HCT116 (cell line): ENCODE measurements around the gene LTB. TPM values are rescaled to one million over a fixed set of nuclear protein-coding genes. Genes with fewer than 3 reads are reported as not detected.
A peak's percentile ranks its signal among the peaks of the same experiment; 100 is the strongest.
"Not testable (repeated sequence)": the region's sequence is repeated elsewhere in the genome, so short reads cannot be mapped to it uniquely, and the experiment has no call there.

Experiments
- ATAC-seq: fragments of 200-7000 bp; cut with Tn5 transposase; 2 replicates; pipeline ENCODE4 v1.9.1; 2020; ENCODE audit warnings: mild to moderate bottlenecking, moderate library complexity
- BruUV-seq: library from RNA; stranded (reverse); fragments of 400-500 nt; replicated peaks from 2 replicates; lab custom pipeline; 2021; lab: Mats Ljungman, UMichigan
- CTCF ChIA-PET: fragments of 300-600 bp; sonication (Branson Sonifier 250); formaldehyde crosslinking; loops from one replicate; lab custom pipeline; 2021; ENCODE audit warnings: antibody characterized with exemption; lab: Charles Lee
- POLR2A ChIA-PET: fragments of 300-600, 350-600 bp; sonication (Branson Sonifier 250); formaldehyde crosslinking; loops from one replicate; lab custom pipeline; 2021; ENCODE audit warnings: antibody characterized with exemption; lab: Charles Lee
- RAD21 ChIA-PET, 2 experiments: fragments of 300-600 bp; sonication (Branson Sonifier 250); formaldehyde crosslinking; loops; one replicate each; lab custom pipeline; 2023; ENCODE audit warnings: low total read pairs in 2 of 2; ENCODE audit not compliant: uncharacterized antibody in 2 of 2, unreplicated experiment in 2 of 2, low non-redundant PET in 1 of 2; lab: Charles Lee
- DNase-seq: peaks from one replicate; pipeline ENCODE4 v3.0.0-alpha.2; 2010; ENCODE audit warnings: low read depth, low spot score
- H2AFZ ChIP-seq: fragments of 200-600 bp; shearing (Covaris generic), sonication (generic); 2 replicates; pipeline ENCODE4 v1.6.1; 2017; ENCODE audit warnings: low read depth, mixed run types, mixed read lengths, antibody characterized with exemption, low read length; ENCODE audit not compliant: poor library complexity, severe bottlenecking
- H3K27ac ChIP-seq: 2 replicates; pipeline ENCODE4 v1.5.1; 2012; ENCODE audit warnings: low read depth, low read length
- H3K27me3 ChIP-seq: fragments of 200-600 bp; sonication (generic); 2 replicates; pipeline ENCODE4 v1.6.1; 2016; ENCODE audit warnings: mixed run types, low read length, mixed read lengths; ENCODE audit not compliant: insufficient read depth
- H3K36me3 ChIP-seq, 2 experiments: fragments of 200-500 bp in 1 of 2; fragments of 200-600 bp in 1 of 2; sonication (Bioruptor generic) in 1 of 2; sonication (generic) in 1 of 2; 2 replicates each; pipeline versions ENCODE4 v1.5.1 to v1.6.1; 2014 to 2016; ENCODE audit warnings: low read length in 2 of 2, inconsistent platforms in 1 of 2, mixed read lengths in 1 of 2, mixed run types in 1 of 2; ENCODE audit not compliant: insufficient read depth in 2 of 2, control insufficient read depth in 1 of 2
- H3K4me1 ChIP-seq, 2 experiments: fragments of 200-600 bp in 1 of 2; sonication (generic) in 1 of 2; 2 replicates each; pipeline versions ENCODE4 v1.5.1 to v1.6.1; 2012 to 2017; ENCODE audit warnings: low read length in 2 of 2, inconsistent platforms in 1 of 2, mild to moderate bottlenecking in 1 of 2, mixed read lengths in 1 of 2, mixed run types in 1 of 2, moderate library complexity in 1 of 2; ENCODE audit not compliant: insufficient read depth in 2 of 2, control insufficient read depth in 1 of 2
- H3K4me2 ChIP-seq: fragments of 200-600 bp; sonication (generic); 2 replicates; pipeline ENCODE4 v1.6.1; 2017; ENCODE audit warnings: mixed run types, low read length, mixed read lengths
- H3K4me3 ChIP-seq, 2 experiments: fragments of 200-600 bp in 1 of 2; sonication (generic) in 1 of 2; replicated peaks in 1 of 2; 2 replicates each; pipeline ENCODE4 v1.5.1; 2011 to 2016; ENCODE audit warnings: low read length in 2 of 2, control low read depth in 1 of 2, low read depth in 1 of 2, mild to moderate bottlenecking in 1 of 2, mixed read lengths in 1 of 2, mixed run types in 1 of 2
- H3K79me2 ChIP-seq: fragments of 200-600 bp; sonication (generic); 2 replicates; pipeline ENCODE4 v1.6.1; 2017; ENCODE audit warnings: mild to moderate bottlenecking, mixed run types, low read length, moderate library complexity, mixed read lengths; ENCODE audit not compliant: insufficient read depth
- H3K9ac ChIP-seq: fragments of 200-600 bp; sonication (generic); 2 replicates; pipeline ENCODE4 v1.6.1; 2016; ENCODE audit warnings: low read length, mixed read lengths
- H3K9me2 ChIP-seq: fragments of 200-600 bp; sonication (generic), shearing (Covaris generic); 2 replicates; pipeline ENCODE4 v1.6.1; 2017; ENCODE audit warnings: mixed run types, mild to moderate bottlenecking, moderate library complexity; ENCODE audit not compliant: insufficient read depth
- H3K9me3 ChIP-seq, 2 experiments: fragments of 200-500 bp in 1 of 2; fragments of 200-600 bp in 1 of 2; sonication (Bioruptor generic) in 1 of 2; sonication (generic) in 1 of 2; 2 replicates each; pipeline ENCODE4 v1.6.1; 2014 to 2017; ENCODE audit warnings: low read length in 2 of 2, mixed read lengths in 2 of 2, inconsistent platforms in 1 of 2, low read depth in 1 of 2, mild to moderate bottlenecking in 1 of 2, mixed run types in 1 of 2, moderate library complexity in 1 of 2; ENCODE audit not compliant: control insufficient read depth in 1 of 2, insufficient read depth in 1 of 2
- H4K20me1 ChIP-seq: fragments of 200-600 bp; sonication (generic), shearing (Covaris generic); 2 replicates; pipeline ENCODE4 v1.6.1; 2017; ENCODE audit warnings: mixed run types, mild to moderate bottlenecking, moderate library complexity; ENCODE audit not compliant: insufficient read depth
- CTCF ChIP-seq, 3 experiments: fragments of 200-600 bp in 1 of 3; sonication (generic) in 1 of 3; IDR thresholded peaks in 2 of 3; conservative IDR thresholded peaks in 1 of 3; 2 replicates each; pipeline ENCODE4 v1.5.1; 2012 to 2017; ENCODE audit warnings: low read depth in 2 of 3, low read length in 2 of 3, antibody characterized with exemption in 1 of 3, borderline replicate concordance in 1 of 3, control low read depth in 1 of 3, mild to moderate bottlenecking in 1 of 3, mixed read lengths in 1 of 3, mixed run types in 1 of 3, moderate library complexity in 1 of 3; ENCODE audit not compliant: insufficient read depth in 1 of 3
- EGR1 ChIP-seq: IDR thresholded peaks from 2 replicates; pipeline ENCODE4 v1.6.1; 2012; ENCODE audit warnings: low read depth
- YY1 ChIP-seq: IDR thresholded peaks from 2 replicates; pipeline ENCODE4 v1.6.1; 2011; ENCODE audit warnings: low read length, low read depth, moderate library complexity, mild to moderate bottlenecking; ENCODE audit not compliant: insufficient replicate concordance; ENCODE audit errors: extremely low read depth
- intact Hi-C: fragments of 100-400 bp; cut with micrococcal nuclease; formaldehyde crosslinking; loops from 2 replicates; pipeline ENCODE4 v1.10.0; 2022
- total RNA-seq: library from RNA; stranded (reverse); gene quantifications from one replicate; pipeline ENCODE4 v1.2.1, GENCODE V29; 2021; ENCODE audit not compliant: unreplicated experiment
- TF ChIP-seq, protein P1 (sequence below): IDR thresholded peaks from 2 replicates; pipeline ENCODE4 v1.6.1; 2012
- TF ChIP-seq, protein P2 (sequence below): IDR thresholded peaks from 2 replicates; pipeline ENCODE4 v1.6.1; 2012

LTB gene
- total RNA-seq, 1 experiment from 2014 or later: 0.64 TPM

- TF ChIP-seq, protein P1, sequence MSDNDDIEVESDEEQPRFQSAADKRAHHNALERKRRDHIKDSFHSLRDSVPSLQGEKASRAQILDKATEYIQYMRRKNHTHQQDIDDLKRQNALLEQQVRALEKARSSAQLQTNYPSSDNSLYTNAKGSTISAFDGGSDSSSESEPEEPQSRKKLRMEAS: no peak
- TF ChIP-seq, protein P2, sequence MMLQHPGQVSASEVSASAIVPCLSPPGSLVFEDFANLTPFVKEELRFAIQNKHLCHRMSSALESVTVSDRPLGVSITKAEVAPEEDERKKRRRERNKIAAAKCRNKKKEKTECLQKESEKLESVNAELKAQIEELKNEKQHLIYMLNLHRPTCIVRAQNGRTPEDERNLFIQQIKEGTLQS: no peak
- TF ChIP-seq EGR1 (no peak), YY1 (no peak)
Observed at GRCh38 chr6:31556307-31556706, 25.9 kb downstream of the LTB start (continued).

GRCh38 chr6:31551371-31551770 lies 30.9 kb downstream of the LTB start:
- not testable (repeated sequence) for ATAC-seq, H3K4me3 ChIP-seq, H3K9me3 ChIP-seq, H2AFZ ChIP-seq, H4K20me1 ChIP-seq, H3K27me3 ChIP-seq, H3K27ac ChIP-seq, DNase-seq, BruUV-seq, H3K9me2 ChIP-seq, H3K4me2 ChIP-seq, H3K9ac ChIP-seq
- Histone ChIP-seq H3K79me2 (peaks cover 23% of the 10 kb centered on the region), H3K36me3 (peaks cover 4 to 16% of the 10 kb centered on the region in 2 experiments; a peak in 2 of 4 replicates), H3K4me1 (peaks cover 8 to 17% of the 10 kb centered on the region in 2 experiments)
- ChIA-PET POLR2A (interaction anchor here (1.1 to 1.8 kb wide), 2 partner anchors 10 to 47 kb away, joined by 5 to 6 read pairs; partner anchors contain the start of gene DDX39B), RAD21 (interaction anchor here in 1 of 2 experiments (0.9 to 1.3 kb wide), 2 partner anchors 45 to 47 kb away, joined by 4 to 6 read pairs; no protein-coding TSS in a partner anchor), CTCF (interaction anchor here (1.0 to 2.1 kb wide), 4 partner anchors 35 to 51 kb away, joined by 3 to 52 read pairs (median 9); partner anchors contain the start of gene LST1)
- intact Hi-C loops: loop anchor here (1.0 kb wide), 1 partner anchor 47 kb away; no protein-coding TSS in a partner anchor
- peak in 2 of 3 experiments; percentile 36 to 39; a peak in 2 of 6 replicates for TF ChIP-seq CTCF (IDR thresholded peaks at IDR 0.05 in 2 of 3, conservative IDR thresholded peaks at IDR 0.05 in 1 of 3; ENCODE audit: borderline replicate concordance in 1 of 3, insufficient read depth in 1 of 3, low read depth in 2 of 3, low read length in 2 of 3)
